DMS114 treated with DMSO at 0.1 percent for 48 hours (cell line): Measurements from ENCODE around the gene NUDT16.

ENCODE experiments used
- DNase-seq: peaks from one replicate; lab custom pipeline; 2025; ENCODE audit not compliant: unreplicated experiment; lab: John Stamatoyannopoulos, UW

Gene NUDT16

DNA sequence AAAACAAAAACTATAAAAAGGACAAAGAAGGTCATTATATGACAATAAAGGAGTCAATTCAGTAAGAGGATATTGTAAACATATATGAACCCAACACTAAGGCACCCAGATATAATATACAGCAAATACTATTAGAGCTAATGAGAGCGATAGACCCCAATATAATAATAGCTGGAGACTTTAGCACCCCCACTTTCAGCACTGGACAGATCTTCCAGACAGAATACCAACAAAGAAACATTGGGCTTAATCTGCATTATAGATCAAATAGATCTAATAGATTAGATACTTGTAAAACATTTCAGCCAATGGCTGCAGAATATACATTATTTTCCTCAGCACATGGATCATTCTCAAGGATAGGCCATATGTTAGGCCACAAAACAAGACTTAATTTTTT, 53.4 kb downstream of the NUDT16 start:
- DNase-seq = no peak
